Mesendoderm (in vitro differentiated cells): ENCODE results near the gene RNF2.

Experiments
- DNase-seq: peaks from one replicate; pipeline ENCODE4 v3.0.0; 2013
- H2AK5ac ChIP-seq: 2 replicates; pipeline ENCODE4 v1.6.1; 2013; ENCODE audit warnings: low read length, inconsistent platforms
- H2BK120ac ChIP-seq: 2 replicates; pipeline ENCODE4 v1.6.1; 2013; ENCODE audit warnings: low read depth, mild to moderate bottlenecking, low read length, moderate library complexity, mixed read lengths
- H2BK15ac ChIP-seq: replicated peaks from 2 replicates; pipeline ENCODE4 v1.6.1; 2013; ENCODE audit warnings: low read depth, mild to moderate bottlenecking, moderate library complexity
- H2BK5ac ChIP-seq: 2 replicates; pipeline ENCODE4 v1.6.1; 2013; ENCODE audit warnings: low read length, inconsistent platforms
- H3K18ac ChIP-seq: 2 replicates; pipeline ENCODE4 v1.6.1; 2013; ENCODE audit warnings: mild to moderate bottlenecking, low read length, mixed read lengths
- H3K23ac ChIP-seq: one replicate; pipeline ENCODE4 v1.6.1; 2013; ENCODE audit warnings: low read length
- H3K27ac ChIP-seq: 2 replicates; pipeline ENCODE4 v1.5.1; 2013; ENCODE audit warnings: low read depth, mild to moderate bottlenecking, inconsistent platforms, low read length, moderate library complexity
- H3K27me3 ChIP-seq: 2 replicates; pipeline ENCODE4 v1.6.1; 2013; ENCODE audit warnings: low read length, control low read depth, mild to moderate bottlenecking, inconsistent platforms; ENCODE audit not compliant: insufficient read depth, poor library complexity
- H3K36me3 ChIP-seq: 2 replicates; pipeline ENCODE4 v1.6.1; 2013; ENCODE audit warnings: low read length, inconsistent platforms; ENCODE audit not compliant: control insufficient read depth, insufficient read depth
- H3K4ac ChIP-seq: one replicate; pipeline ENCODE4 v1.6.1; 2013; ENCODE audit warnings: low read depth, mild to moderate bottlenecking, low read length, moderate library complexity
- H3K4me1 ChIP-seq: 2 replicates; pipeline ENCODE4 v1.6.1; 2013; ENCODE audit warnings: low read depth, low read length, inconsistent platforms; ENCODE audit not compliant: control insufficient read depth
- H3K4me2 ChIP-seq: 2 replicates; pipeline ENCODE4 v1.6.1; 2013; ENCODE audit warnings: low read length
- H3K4me3 ChIP-seq: 2 replicates; pipeline ENCODE4 v1.5.1; 2013; ENCODE audit warnings: mild to moderate bottlenecking, low read length
- H3K56ac ChIP-seq: one replicate; pipeline ENCODE4 v1.6.1; 2013; ENCODE audit warnings: low read length
- H3K79me1 ChIP-seq: 2 replicates; pipeline ENCODE4 v1.6.1; 2013; ENCODE audit warnings: low read length, inconsistent platforms
- H3K79me2 ChIP-seq: 2 replicates; pipeline ENCODE4 v1.6.1; 2013; ENCODE audit warnings: mild to moderate bottlenecking, low read length; ENCODE audit not compliant: control insufficient read depth, insufficient read depth
- H3K9ac ChIP-seq: 2 replicates; pipeline ENCODE4 v1.6.1; 2013; ENCODE audit warnings: low read length, inconsistent platforms
- H4K5ac ChIP-seq: one replicate; pipeline ENCODE4 v1.6.1; 2013; ENCODE audit warnings: low read length
- H4K8ac ChIP-seq: one replicate; pipeline ENCODE4 v1.6.1; 2013; ENCODE audit warnings: low read depth, mild to moderate bottlenecking, control low read depth, low read length, moderate library complexity
- WGBS: extraction: QIAGEN DNeasy Blood & Tissue Kit; methylation state at CpG from one replicate; pipeline ENCODE4 v1.1.7; 2013; ENCODE audit warnings: low lambda C conversion rate, missing lambda C conversion rate; ENCODE audit not compliant: insufficient coverage; ENCODE audit errors: extremely low coverage; 5-methylcytosine and 5-hydroxymethylcytosine counted together

RNF2 gene

GRCh38 chr1:185080422-185080821, 35.1 kb downstream of the RNF2 start:
- Histone ChIP-seq H3K4me1 (no peaks in the 10 kb centered on the region), H3K4me3 (no peak overlapping the region), H3K4ac (no peak overlapping the region), H3K36me3 (peaks cover 2% of the 10 kb centered on the region), H3K79me2 (peaks cover 60% of the 10 kb centered on the region), H2BK5ac (no peak overlapping the region), H3K79me1 (peaks cover 8% of the 10 kb centered on the region), H4K8ac (no peak overlapping the region), H4K5ac (no peak overlapping the region), H2BK15ac (no peak overlapping the region), H3K56ac (no peak overlapping the region), H3K23ac (no peak overlapping the region), H2BK120ac (no peak overlapping the region), H3K27ac (no peak overlapping the region), H3K27me3 (no peaks in the 10 kb centered on the region), H3K18ac (no peak overlapping the region), H3K4me2 (no peak overlapping the region), H3K9ac (no peak overlapping the region), H2AK5ac (no peak overlapping the region)
- no peak for DNase-seq

- H3K4me1 ChIP-seq = no peaks in the 10 kb centered on the region
- peaks cover 2% of the 10 kb centered on the region for H3K36me3 ChIP-seq
- H3K18ac ChIP-seq = no peak overlapping the region
- H3K56ac ChIP-seq = no peak overlapping the region
- no peak overlapping the region for H4K8ac ChIP-seq
- H3K27me3 ChIP-seq = no peaks in the 10 kb centered on the region
- H3K23ac ChIP-seq = no peak overlapping the region
- H2AK5ac ChIP-seq = no peak overlapping the region
- no peak overlapping the region for H4K5ac ChIP-seq
- no CpG with 5 or more reads among the region's 2 CpGs for WGBS
- no peak overlapping the region for H2BK5ac ChIP-seq
- no peak for DNase-seq
- no peak overlapping the region for H2BK15ac ChIP-seq
- peaks cover 12% of the 10 kb centered on the region for H3K79me1 ChIP-seq
- no peak overlapping the region for H3K9ac ChIP-seq
- H3K4ac ChIP-seq = no peak overlapping the region
- H3K27ac ChIP-seq = no peak overlapping the region
- H3K4me2 ChIP-seq = no peak overlapping the region
- no peak overlapping the region for H2BK120ac ChIP-seq
- H3K4me3 ChIP-seq = no peak overlapping the region
- peaks cover 58% of the 10 kb centered on the region for H3K79me2 ChIP-seq
These were observed 38.5 kb downstream of the RNF2 start for GRCh38 chr1:185083818-185084217.

DNA sequence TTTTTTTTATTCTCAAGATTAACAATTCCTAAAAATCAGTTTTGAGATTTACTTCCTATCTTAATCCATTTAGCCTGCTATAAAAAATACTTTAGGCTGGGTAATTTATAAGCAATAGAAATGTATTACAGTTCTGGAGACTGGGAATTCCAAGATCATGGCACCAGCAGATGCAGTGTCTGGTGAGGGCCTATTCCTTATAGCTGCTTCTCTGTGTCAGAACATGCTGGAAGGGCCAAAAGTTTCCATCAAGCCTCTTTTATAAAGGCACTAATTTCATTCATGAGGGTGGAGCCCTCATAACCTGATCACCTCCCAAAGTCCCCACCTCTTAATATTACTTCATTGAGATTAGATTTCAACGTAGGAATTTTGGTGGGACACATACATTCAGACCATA, 41.7 kb downstream of the RNF2 start:
- Histone ChIP-seq H2BK120ac (no peak overlapping the region), H2BK15ac (no peak overlapping the region), H3K79me1 (peaks cover 11% of the 10 kb centered on the region), H2BK5ac (no peak overlapping the region), H3K4me3 (no peak overlapping the region), H4K8ac (no peak overlapping the region), H3K27ac (no peak overlapping the region), H3K9ac (no peak overlapping the region), H3K79me2 (peaks cover 34% of the 10 kb centered on the region), H3K36me3 (peaks cover 4% of the 10 kb centered on the region), H3K27me3 (no peaks in the 10 kb centered on the region), H3K23ac (no peak overlapping the region), H3K4me2 (no peak overlapping the region), H3K4ac (no peak overlapping the region), H3K18ac (no peak overlapping the region), H3K4me1 (no peaks in the 10 kb centered on the region), H3K56ac (no peak overlapping the region), H4K5ac (no peak overlapping the region), H2AK5ac (no peak overlapping the region)
- WGBS = no CpG with 5 or more reads among the region's 1 CpG
- no peak for DNase-seq

DNA sequence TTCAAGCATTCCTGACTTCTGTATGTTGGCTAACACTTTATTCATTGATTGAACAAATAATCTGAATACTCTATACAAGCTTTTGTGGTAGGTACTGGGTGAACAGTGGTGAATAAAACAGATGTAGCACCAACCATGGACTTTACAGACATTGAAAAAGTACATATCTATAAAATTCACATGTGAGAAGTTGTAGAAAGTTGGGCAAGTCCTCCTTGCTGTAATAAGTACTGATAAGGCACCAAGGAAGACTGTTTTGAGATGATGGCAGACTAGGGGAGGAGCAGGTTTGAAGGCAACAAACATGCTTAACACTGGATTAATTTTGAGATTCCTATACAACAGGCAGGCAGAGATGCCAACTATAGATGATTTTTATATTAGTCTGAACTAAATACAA, 42.4 kb downstream of the RNF2 start:
- no peak overlapping the region for H4K5ac ChIP-seq
- peaks cover 11% of the 10 kb centered on the region for H3K79me1 ChIP-seq
- H2BK120ac ChIP-seq = no peak overlapping the region
- no peak overlapping the region for H4K8ac ChIP-seq
- no peak overlapping the region for H3K23ac ChIP-seq
- peaks cover 31% of the 10 kb centered on the region for H3K79me2 ChIP-seq
- H3K4me1 ChIP-seq = no peaks in the 10 kb centered on the region
- H3K9ac ChIP-seq = no peak overlapping the region
- no peak for DNase-seq
- no peak overlapping the region for H2BK15ac ChIP-seq
- no peak overlapping the region for H2BK5ac ChIP-seq
- H3K27ac ChIP-seq = no peak overlapping the region
- no peak overlapping the region for H3K18ac ChIP-seq
- H3K4me2 ChIP-seq = no peak overlapping the region
- H3K56ac ChIP-seq = no peak overlapping the region
- peaks cover 4% of the 10 kb centered on the region for H3K36me3 ChIP-seq
- H3K4ac ChIP-seq = no peak overlapping the region
- no peak overlapping the region for H3K4me3 ChIP-seq
- H3K27me3 ChIP-seq = no peaks in the 10 kb centered on the region
- no peak overlapping the region for H2AK5ac ChIP-seq

- peaks cover 4% of the 10 kb centered on the region for H3K79me1 ChIP-seq
- H3K4ac ChIP-seq = no peak overlapping the region
- H3K4me3 ChIP-seq = no peak overlapping the region
- no peaks in the 10 kb centered on the region for H3K27me3 ChIP-seq
- H2BK15ac ChIP-seq = no peak overlapping the region
- H4K5ac ChIP-seq = no peak overlapping the region
- no CpG with 5 or more reads among the region's 5 CpGs for WGBS
- no peaks in the 10 kb centered on the region for H3K4me1 ChIP-seq
- no peak overlapping the region for H3K4me2 ChIP-seq
- H4K8ac ChIP-seq = no peak overlapping the region
- H3K36me3 ChIP-seq = peaks cover 2% of the 10 kb centered on the region
- DNase-seq = no peak
- no peak overlapping the region for H3K56ac ChIP-seq
- H2BK120ac ChIP-seq = no peak overlapping the region
- peaks cover 6% of the 10 kb centered on the region for H3K79me2 ChIP-seq
- H3K9ac ChIP-seq = no peak overlapping the region
- no peak overlapping the region for H3K18ac ChIP-seq
- no peak overlapping the region for H3K23ac ChIP-seq
- H3K27ac ChIP-seq = no peak overlapping the region
- H2AK5ac ChIP-seq = no peak overlapping the region
- no peak overlapping the region for H2BK5ac ChIP-seq
These were observed 46.1 kb downstream of the RNF2 start for GRCh38 chr1:185091480-185091879.

DNA sequence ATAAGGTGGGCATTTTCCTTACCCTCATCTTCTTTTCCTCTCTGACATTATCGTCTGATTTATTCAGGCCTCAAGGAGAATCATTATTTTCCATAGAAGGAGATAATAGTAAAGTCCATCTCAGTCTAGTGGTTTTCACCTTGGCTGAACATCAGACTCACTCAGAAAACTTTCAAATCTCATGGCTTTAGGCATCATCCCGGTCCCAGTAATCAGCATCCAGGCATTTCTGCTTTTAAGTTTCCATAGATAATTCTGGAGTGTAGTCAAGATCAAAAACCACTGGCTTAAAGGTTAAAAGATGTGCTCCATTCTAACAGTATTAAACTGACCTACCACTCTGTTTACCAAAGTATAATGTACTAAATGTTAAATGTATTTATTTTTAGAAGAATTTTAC, 49.4 kb downstream of the RNF2 start:
- H3K56ac ChIP-seq = no peak overlapping the region
- no peak overlapping the region for H2AK5ac ChIP-seq
- H3K9ac ChIP-seq = no peak overlapping the region
- no CpG with 5 or more reads among the region's 2 CpGs for WGBS
- H3K4me1 ChIP-seq = no peaks in the 10 kb centered on the region
- no peak overlapping the region for H3K4me2 ChIP-seq
- H4K8ac ChIP-seq = no peak overlapping the region
- no peak overlapping the region for H3K4me3 ChIP-seq
- H3K27ac ChIP-seq = no peak overlapping the region
- H3K18ac ChIP-seq = no peak overlapping the region
- no peak overlapping the region for H3K23ac ChIP-seq
- H2BK5ac ChIP-seq = no peak overlapping the region
- no peaks in the 10 kb centered on the region for H3K79me1 ChIP-seq
- H3K79me2 ChIP-seq = no peaks in the 10 kb centered on the region
- H3K36me3 ChIP-seq = peaks cover 3% of the 10 kb centered on the region
- no peak overlapping the region for H2BK15ac ChIP-seq
- no peak for DNase-seq
- H2BK120ac ChIP-seq = no peak overlapping the region
- H4K5ac ChIP-seq = no peak overlapping the region
- no peak overlapping the region for H3K4ac ChIP-seq
- no peaks in the 10 kb centered on the region for H3K27me3 ChIP-seq
